ENCODE data around the gene DNAJB12.

DNA sequence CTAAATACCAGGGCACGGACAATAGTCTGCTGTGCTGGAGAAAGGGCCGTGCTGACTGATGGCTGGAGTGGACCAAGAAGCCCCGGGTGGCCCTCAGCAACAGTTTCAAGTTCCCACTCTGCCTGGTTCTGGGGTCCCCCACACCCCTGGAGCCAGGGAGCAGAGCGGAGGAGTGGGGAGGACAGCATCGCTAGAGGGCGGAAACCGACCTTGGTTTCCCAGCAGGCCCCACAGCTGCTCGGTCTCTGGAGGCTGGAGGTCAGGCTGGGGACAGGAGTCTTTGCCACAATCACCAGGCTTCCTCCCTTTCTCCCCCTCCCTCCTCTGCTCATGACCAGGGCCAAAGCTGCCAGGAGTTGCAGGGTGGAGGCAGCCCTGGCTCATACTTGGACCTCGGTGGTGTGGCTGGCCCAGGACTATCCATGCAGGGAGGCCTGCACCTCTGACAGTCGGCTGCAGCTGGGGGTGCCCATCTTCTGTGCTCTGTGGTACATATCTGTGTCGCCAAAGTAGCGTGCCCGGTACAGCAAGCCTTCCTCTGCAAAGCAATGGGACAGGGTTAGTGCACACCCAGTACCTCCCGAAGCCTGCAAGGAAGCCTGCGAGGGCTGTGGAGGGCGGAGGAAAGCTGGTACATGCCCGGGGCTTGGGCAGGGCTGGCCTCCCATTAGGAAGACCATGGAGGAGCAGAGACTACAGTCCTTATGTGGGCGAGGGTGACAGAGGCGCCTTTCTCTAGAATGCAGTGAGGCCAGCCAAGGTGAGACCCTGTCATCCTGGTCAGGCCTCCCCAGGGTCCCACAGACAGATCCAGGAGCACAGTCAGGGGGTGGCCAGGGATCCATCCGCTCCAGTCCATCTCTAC, 19.1 kb downstream of the DNAJB12 start:
- TF ChIP-seq, protein P1, sequence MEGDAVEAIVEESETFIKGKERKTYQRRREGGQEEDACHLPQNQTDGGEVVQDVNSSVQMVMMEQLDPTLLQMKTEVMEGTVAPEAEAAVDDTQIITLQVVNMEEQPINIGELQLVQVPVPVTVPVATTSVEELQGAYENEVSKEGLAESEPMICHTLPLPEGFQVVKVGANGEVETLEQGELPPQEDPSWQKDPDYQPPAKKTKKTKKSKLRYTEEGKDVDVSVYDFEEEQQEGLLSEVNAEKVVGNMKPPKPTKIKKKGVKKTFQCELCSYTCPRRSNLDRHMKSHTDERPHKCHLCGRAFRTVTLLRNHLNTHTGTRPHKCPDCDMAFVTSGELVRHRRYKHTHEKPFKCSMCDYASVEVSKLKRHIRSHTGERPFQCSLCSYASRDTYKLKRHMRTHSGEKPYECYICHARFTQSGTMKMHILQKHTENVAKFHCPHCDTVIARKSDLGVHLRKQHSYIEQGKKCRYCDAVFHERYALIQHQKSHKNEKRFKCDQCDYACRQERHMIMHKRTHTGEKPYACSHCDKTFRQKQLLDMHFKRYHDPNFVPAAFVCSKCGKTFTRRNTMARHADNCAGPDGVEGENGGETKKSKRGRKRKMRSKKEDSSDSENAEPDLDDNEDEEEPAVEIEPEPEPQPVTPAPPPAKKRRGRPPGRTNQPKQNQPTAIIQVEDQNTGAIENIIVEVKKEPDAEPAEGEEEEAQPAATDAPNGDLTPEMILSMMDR (IDR thresholded peaks at IDR 0.05; ENCODE audit: low read length) = peak; percentile 13
- TF ChIP-seq EZH2phosphoT487 (IDR thresholded peaks at IDR 0.05; ENCODE audit: low read length) (no peak), EZH2 (optimal IDR thresholded peaks at IDR 0.05; ENCODE audit: low read depth, low read length) (no peak)

Data from MM.1S (cell line).